HCT116 (cell line): ENCODE results near the gene PLCXD1. TPM values are rescaled to one million over a fixed set of nuclear protein-coding genes. Genes with fewer than 3 reads are reported as not detected.
"Not testable (repeated sequence)": the region's sequence is repeated elsewhere in the genome, so short reads cannot be mapped to it uniquely, and the experiment has no call there.

Experiments
- ATAC-seq: fragments of 200-7000 bp; cut with Tn5 transposase; 2 replicates; pipeline ENCODE4 v1.9.1; 2020; ENCODE audit warnings: mild to moderate bottlenecking, moderate library complexity
- BruUV-seq: library from RNA; stranded (reverse); fragments of 400-500 nt; replicated peaks from 2 replicates; lab custom pipeline; 2021; lab: Mats Ljungman, UMichigan
- CTCF ChIA-PET: fragments of 300-600 bp; sonication (Branson Sonifier 250); formaldehyde crosslinking; loops from one replicate; lab custom pipeline; 2021; ENCODE audit warnings: antibody characterized with exemption; lab: Charles Lee
- POLR2A ChIA-PET: fragments of 300-600, 350-600 bp; sonication (Branson Sonifier 250); formaldehyde crosslinking; loops from one replicate; lab custom pipeline; 2021; ENCODE audit warnings: antibody characterized with exemption; lab: Charles Lee
- RAD21 ChIA-PET, 2 experiments: fragments of 300-600 bp; sonication (Branson Sonifier 250); formaldehyde crosslinking; loops; one replicate each; lab custom pipeline; 2023; ENCODE audit warnings: low total read pairs in 2 of 2; ENCODE audit not compliant: uncharacterized antibody in 2 of 2, unreplicated experiment in 2 of 2, low non-redundant PET in 1 of 2; lab: Charles Lee
- DNase-seq: peaks from one replicate; pipeline ENCODE4 v3.0.0-alpha.2; 2010; ENCODE audit warnings: low read depth, low spot score
- H2AFZ ChIP-seq: fragments of 200-600 bp; shearing (Covaris generic), sonication (generic); 2 replicates; pipeline ENCODE4 v1.6.1; 2017; ENCODE audit warnings: low read depth, mixed run types, mixed read lengths, antibody characterized with exemption, low read length; ENCODE audit not compliant: poor library complexity, severe bottlenecking
- H3K27ac ChIP-seq: 2 replicates; pipeline ENCODE4 v1.5.1; 2012; ENCODE audit warnings: low read depth, low read length
- H3K27me3 ChIP-seq: fragments of 200-600 bp; sonication (generic); 2 replicates; pipeline ENCODE4 v1.6.1; 2016; ENCODE audit warnings: mixed run types, low read length, mixed read lengths; ENCODE audit not compliant: insufficient read depth
- H3K36me3 ChIP-seq, 2 experiments: fragments of 200-500 bp in 1 of 2; fragments of 200-600 bp in 1 of 2; sonication (Bioruptor generic) in 1 of 2; sonication (generic) in 1 of 2; 2 replicates each; pipeline versions ENCODE4 v1.5.1 to v1.6.1; 2014 to 2016; ENCODE audit warnings: low read length in 2 of 2, inconsistent platforms in 1 of 2, mixed read lengths in 1 of 2, mixed run types in 1 of 2; ENCODE audit not compliant: insufficient read depth in 2 of 2, control insufficient read depth in 1 of 2
- H3K4me1 ChIP-seq, 2 experiments: fragments of 200-600 bp in 1 of 2; sonication (generic) in 1 of 2; 2 replicates each; pipeline versions ENCODE4 v1.5.1 to v1.6.1; 2012 to 2017; ENCODE audit warnings: low read length in 2 of 2, inconsistent platforms in 1 of 2, mild to moderate bottlenecking in 1 of 2, mixed read lengths in 1 of 2, mixed run types in 1 of 2, moderate library complexity in 1 of 2; ENCODE audit not compliant: insufficient read depth in 2 of 2, control insufficient read depth in 1 of 2
- H3K4me2 ChIP-seq: fragments of 200-600 bp; sonication (generic); 2 replicates; pipeline ENCODE4 v1.6.1; 2017; ENCODE audit warnings: mixed run types, low read length, mixed read lengths
- H3K4me3 ChIP-seq, 2 experiments: fragments of 200-600 bp in 1 of 2; sonication (generic) in 1 of 2; replicated peaks in 1 of 2; 2 replicates each; pipeline ENCODE4 v1.5.1; 2011 to 2016; ENCODE audit warnings: low read length in 2 of 2, control low read depth in 1 of 2, low read depth in 1 of 2, mild to moderate bottlenecking in 1 of 2, mixed read lengths in 1 of 2, mixed run types in 1 of 2
- H3K79me2 ChIP-seq: fragments of 200-600 bp; sonication (generic); 2 replicates; pipeline ENCODE4 v1.6.1; 2017; ENCODE audit warnings: mild to moderate bottlenecking, mixed run types, low read length, moderate library complexity, mixed read lengths; ENCODE audit not compliant: insufficient read depth
- H3K9ac ChIP-seq: fragments of 200-600 bp; sonication (generic); 2 replicates; pipeline ENCODE4 v1.6.1; 2016; ENCODE audit warnings: low read length, mixed read lengths
- H3K9me2 ChIP-seq: fragments of 200-600 bp; sonication (generic), shearing (Covaris generic); 2 replicates; pipeline ENCODE4 v1.6.1; 2017; ENCODE audit warnings: mixed run types, mild to moderate bottlenecking, moderate library complexity; ENCODE audit not compliant: insufficient read depth
- H3K9me3 ChIP-seq, 2 experiments: fragments of 200-500 bp in 1 of 2; fragments of 200-600 bp in 1 of 2; sonication (Bioruptor generic) in 1 of 2; sonication (generic) in 1 of 2; 2 replicates each; pipeline ENCODE4 v1.6.1; 2014 to 2017; ENCODE audit warnings: low read length in 2 of 2, mixed read lengths in 2 of 2, inconsistent platforms in 1 of 2, low read depth in 1 of 2, mild to moderate bottlenecking in 1 of 2, mixed run types in 1 of 2, moderate library complexity in 1 of 2; ENCODE audit not compliant: control insufficient read depth in 1 of 2, insufficient read depth in 1 of 2
- H4K20me1 ChIP-seq: fragments of 200-600 bp; sonication (generic), shearing (Covaris generic); 2 replicates; pipeline ENCODE4 v1.6.1; 2017; ENCODE audit warnings: mixed run types, mild to moderate bottlenecking, moderate library complexity; ENCODE audit not compliant: insufficient read depth
- CBX3 ChIP-seq: IDR thresholded peaks from 2 replicates; pipeline ENCODE4 v1.6.1; 2012; ENCODE audit warnings: low read depth
- CEBPB ChIP-seq: IDR thresholded peaks from 2 replicates; pipeline ENCODE4 v1.6.1; 2012; ENCODE audit warnings: low read depth
- EGR1 ChIP-seq: IDR thresholded peaks from 2 replicates; pipeline ENCODE4 v1.6.1; 2012; ENCODE audit warnings: low read depth
- EZH2phosphoT487 ChIP-seq: fragments of 200-600 bp; IDR thresholded peaks from 2 replicates; pipeline ENCODE4 v1.6.1; 2018; ENCODE audit warnings: antibody characterized with exemption, borderline replicate concordance
- POLR2A ChIP-seq: IDR thresholded peaks from 2 replicates; pipeline ENCODE4 v1.7.0; 2011; ENCODE audit warnings: borderline replicate concordance; ENCODE audit not compliant: insufficient read depth, insufficient read length; ENCODE audit errors: extremely low read depth
- SP1 ChIP-seq: IDR thresholded peaks from 2 replicates; pipeline ENCODE4 v1.6.1; 2012; ENCODE audit warnings: low read depth
- SRF ChIP-seq: IDR thresholded peaks from 2 replicates; pipeline ENCODE4 v1.6.1; 2012; ENCODE audit warnings: low read depth
- TCF7L2 ChIP-seq: IDR thresholded peaks from 2 replicates; pipeline ENCODE4 v1.7.0; 2011; ENCODE audit warnings: borderline replicate concordance, inconsistent platforms; ENCODE audit not compliant: insufficient read depth, insufficient read length; ENCODE audit errors: extremely low read depth
- ZBTB33 ChIP-seq: IDR thresholded peaks from 2 replicates; pipeline ENCODE4 v1.6.1; 2011; ENCODE audit warnings: mild to moderate bottlenecking, low read length, moderate library complexity; ENCODE audit not compliant: insufficient replicate concordance; ENCODE audit errors: extremely low read depth
- ZFX ChIP-seq: fragments of 450-650 bp; IDR thresholded peaks from 2 replicates; pipeline ENCODE4 v1.6.1; 2017
- ZNF274 ChIP-seq: fragments of 200-500 bp; sonication (Bioruptor generic); IDR thresholded peaks from 2 replicates; pipeline ENCODE4 v1.6.1; 2014; ENCODE audit warnings: mild to moderate bottlenecking, low read depth, low read length, inconsistent platforms
- intact Hi-C: fragments of 100-400 bp; cut with micrococcal nuclease; formaldehyde crosslinking; loops from 2 replicates; pipeline ENCODE4 v1.10.0; 2022
- total RNA-seq: library from RNA; stranded (reverse); gene quantifications from one replicate; pipeline ENCODE4 v1.2.1, GENCODE V29; 2021; ENCODE audit not compliant: unreplicated experiment

PLCXD1 gene
- total RNA-seq, 1 experiment from 2014 or later: 26.3 TPM

DNA sequence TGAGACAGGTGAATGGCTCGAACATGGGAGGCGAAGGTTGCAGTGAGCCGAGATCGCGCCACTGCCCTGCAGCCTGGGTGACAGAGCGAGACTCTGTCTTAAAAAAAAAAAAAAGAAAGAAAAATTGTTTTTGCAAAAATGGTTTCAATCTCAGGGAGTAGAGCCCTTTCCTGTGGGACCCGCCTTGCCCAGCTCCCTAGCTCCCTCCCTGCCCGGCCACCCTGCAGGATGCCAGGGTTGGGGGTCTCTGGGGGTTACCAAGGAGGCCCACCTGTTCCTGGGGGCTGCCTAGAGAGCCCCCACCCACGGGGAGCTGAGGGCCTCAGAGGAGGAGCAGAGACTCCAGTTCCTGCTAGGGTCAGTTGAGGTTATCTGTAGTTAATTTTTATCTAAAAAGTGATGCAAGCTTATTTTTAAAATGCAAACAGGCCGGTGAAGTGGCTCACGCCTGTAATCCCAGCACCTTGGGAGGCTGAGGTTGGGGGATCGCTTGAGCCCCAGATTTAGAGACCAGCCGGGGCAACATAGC is 18.7 kb upstream of the PLCXD1 start:
- ATAC-seq: no peak
- TF ChIP-seq CBX3: no peak
- TF ChIP-seq SRF: no peak
- no peak for TF ChIP-seq CEBPB
- no peak for TF ChIP-seq SP1
- TF ChIP-seq ZBTB33: no peak
- TF ChIP-seq ZFX: no peak
- TF ChIP-seq ZNF274: no peak
- TF ChIP-seq EGR1: no peak
- no peak for TF ChIP-seq TCF7L2
- no peak for TF ChIP-seq EZH2phosphoT487
- no peak for TF ChIP-seq POLR2A
- Histone ChIP-seq H3K9me3 (no peaks in the 10 kb centered on the region), H4K20me1 (no peaks in the 10 kb centered on the region), H3K4me3 (no peak overlapping the region), H3K27ac (no peak overlapping the region), H3K9ac (0 out of 2 replicates have a peak overlapping the region, but pooled peaks have one; percentile 30), H3K79me2 (no peaks in the 10 kb centered on the region), H3K27me3 (no peaks in the 10 kb centered on the region), H3K4me2 (peak overlapping the region; percentile 70; the same call in 1 of the 2 replicates), H2AFZ (no peak overlapping the region), H3K36me3 (no peaks in the 10 kb centered on the region), H3K9me2 (no peaks in the 10 kb centered on the region), H3K4me1 (peaks cover 5 to 25% of the 10 kb centered on the region in 2 experiments; a peak in 3 of 4 replicates)
- POLR2A ChIA-PET: no interaction called here
- RAD21 ChIA-PET: no interaction called here
- no TSS peak for BruUV-seq
- DNase-seq: no peak
- CTCF ChIA-PET: no interaction called here
- intact Hi-C loops: no loop called here

- H3K9me2 ChIP-seq, CTCF ChIA-PET, H3K4me3 ChIP-seq, H4K20me1 ChIP-seq, H2AFZ ChIP-seq, H3K27ac ChIP-seq, RAD21 ChIA-PET, H3K79me2 ChIP-seq, intact Hi-C loops, H3K9me3 ChIP-seq, BruUV-seq, H3K27me3 ChIP-seq, POLR2A ChIA-PET, H3K4me2 ChIP-seq, H3K36me3 ChIP-seq, DNase-seq, H3K9ac ChIP-seq, ATAC-seq: not testable (repeated sequence)
- peaks cover 5 to 25% of the 10 kb centered on the region in 2 experiments; a peak in 3 of 4 replicates for H3K4me1 ChIP-seq
Observed at GRCh38 chrX:264006-264405, 17.2 kb upstream of the PLCXD1 start.
